ENCODE results near the gene CACNA2D1. TPM values are rescaled to one million over a fixed set of nuclear protein-coding genes. Genes with fewer than 3 reads are reported as not detected.

Gene CACNA2D1
- total and polyA plus RNA-seq, 12 donors = 10.5 to 60.9 (median 35.9) TPM

DNA sequence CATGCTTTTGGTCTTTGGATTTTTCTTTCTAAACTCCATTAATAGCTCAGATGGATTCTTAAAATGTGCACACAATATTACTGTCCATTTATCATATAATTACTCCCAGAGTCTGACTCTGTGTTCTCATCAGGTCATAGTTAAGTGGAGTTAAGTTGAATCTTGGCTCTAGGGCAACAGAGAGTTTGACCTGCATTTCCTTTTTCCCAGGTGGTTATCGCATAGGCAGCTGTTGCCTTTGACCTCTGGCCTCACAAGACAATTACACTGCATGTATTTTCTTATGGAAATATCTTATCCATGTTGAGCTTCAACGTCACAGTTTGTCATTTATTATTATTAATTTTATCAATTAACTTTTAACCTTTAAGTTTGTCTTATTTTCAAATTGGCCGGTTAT, 436.3 kb downstream of the CACNA2D1 start:
- Histone ChIP-seq H3K9me3 (replicated peaks in 1 of 3) (no peaks in the 10 kb centered on the region), H3K27me3 (no peaks in the 10 kb centered on the region), H3K4me3 (no peak overlapping the region), H3K27ac (no peak overlapping the region), H3K4me1 (replicated peaks in 1 of 2) (peaks cover 3 to 10% of the 10 kb centered on the region in 2 donors), H3K36me3 (replicated peaks in 1 of 2) (peaks cover 0 to 4% of the 10 kb centered on the region in 2 donors)
- 37 to 44% (median 42%) methylated on average over 3 of the region's 3 CpGs for WGBS, 4 donors
- peak in 2 of 7 donors; percentile 10 to 29 for DNase-seq
- intact Hi-C loops (cut with DNase I) = no loop called here
- TF ChIP-seq, protein P1, sequence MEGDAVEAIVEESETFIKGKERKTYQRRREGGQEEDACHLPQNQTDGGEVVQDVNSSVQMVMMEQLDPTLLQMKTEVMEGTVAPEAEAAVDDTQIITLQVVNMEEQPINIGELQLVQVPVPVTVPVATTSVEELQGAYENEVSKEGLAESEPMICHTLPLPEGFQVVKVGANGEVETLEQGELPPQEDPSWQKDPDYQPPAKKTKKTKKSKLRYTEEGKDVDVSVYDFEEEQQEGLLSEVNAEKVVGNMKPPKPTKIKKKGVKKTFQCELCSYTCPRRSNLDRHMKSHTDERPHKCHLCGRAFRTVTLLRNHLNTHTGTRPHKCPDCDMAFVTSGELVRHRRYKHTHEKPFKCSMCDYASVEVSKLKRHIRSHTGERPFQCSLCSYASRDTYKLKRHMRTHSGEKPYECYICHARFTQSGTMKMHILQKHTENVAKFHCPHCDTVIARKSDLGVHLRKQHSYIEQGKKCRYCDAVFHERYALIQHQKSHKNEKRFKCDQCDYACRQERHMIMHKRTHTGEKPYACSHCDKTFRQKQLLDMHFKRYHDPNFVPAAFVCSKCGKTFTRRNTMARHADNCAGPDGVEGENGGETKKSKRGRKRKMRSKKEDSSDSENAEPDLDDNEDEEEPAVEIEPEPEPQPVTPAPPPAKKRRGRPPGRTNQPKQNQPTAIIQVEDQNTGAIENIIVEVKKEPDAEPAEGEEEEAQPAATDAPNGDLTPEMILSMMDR (IDR thresholded peaks at IDR 0.05) = no peak
- no peak for TF ChIP-seq POLR2A (IDR thresholded peaks at IDR 0.05)

DNA sequence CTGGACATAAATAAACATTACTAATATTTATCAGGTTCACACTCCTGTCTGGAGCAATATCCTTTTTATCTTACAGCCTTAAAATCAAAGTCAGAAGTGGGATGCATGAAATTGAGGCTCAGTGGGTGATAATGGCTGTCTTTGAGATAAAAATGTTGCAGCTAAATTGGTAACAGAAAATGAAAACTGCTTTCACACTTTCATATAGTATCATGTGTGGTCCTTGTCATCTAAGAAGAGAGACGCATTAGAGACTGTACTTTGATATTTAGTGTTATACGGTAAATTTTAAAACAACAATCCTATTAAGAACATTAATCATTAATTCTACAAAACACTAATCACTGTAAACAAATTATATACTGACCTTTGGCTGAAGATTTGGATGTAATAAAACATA, 438.5 kb downstream of the CACNA2D1 start:
- WGBS, 4 donors = 86 to 97% (median 96%) methylated on average over 2 of the region's 2 CpGs
- no peaks in the 10 kb centered on the region for H3K36me3 ChIP-seq (replicated peaks in 1 of 2)
- H3K9me3 ChIP-seq (replicated peaks in 1 of 3) = no peaks in the 10 kb centered on the region
- peaks cover 3 to 10% of the 10 kb centered on the region in 2 donors for H3K4me1 ChIP-seq (replicated peaks in 1 of 2)
- H3K27ac ChIP-seq = no peak overlapping the region
- intact Hi-C loops (cut with DNase I) = no loop called here
- DNase-seq = no peak
- no peak overlapping the region for H3K4me3 ChIP-seq
- no peaks in the 10 kb centered on the region for H3K27me3 ChIP-seq
- no peak for TF ChIP-seq POLR2A (IDR thresholded peaks at IDR 0.05)
- TF ChIP-seq, protein P1 (IDR thresholded peaks at IDR 0.05) = no peak

DNA sequence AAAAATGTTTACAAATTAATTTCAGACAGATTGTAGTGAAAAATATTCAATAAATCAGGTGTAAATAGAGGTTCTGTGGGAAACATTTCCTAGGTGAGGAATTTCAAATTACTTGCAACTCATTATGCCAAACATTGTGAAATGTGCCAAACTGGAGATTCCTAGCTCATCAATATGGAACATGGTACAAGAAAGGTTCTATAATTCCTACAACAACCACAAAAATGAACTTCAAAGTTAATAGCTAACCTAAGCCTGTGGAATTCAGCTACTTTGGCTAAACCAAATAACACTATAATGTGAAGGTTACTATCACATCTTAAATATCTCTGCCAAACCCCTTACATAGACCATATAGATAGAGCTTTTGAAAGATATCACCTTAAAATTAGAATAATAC, 450.4 kb downstream of the CACNA2D1 start:
- Histone ChIP-seq H3K36me3 (replicated peaks in 1 of 2) (no peaks in the 10 kb centered on the region), H3K9me3 (replicated peaks in 1 of 3) (no peaks in the 10 kb centered on the region), H3K4me1 (replicated peaks in 1 of 2) (no peaks in the 10 kb centered on the region), H3K4me3 (no peak overlapping the region), H3K27ac (no peak overlapping the region), H3K27me3 (no peaks in the 10 kb centered on the region)
- intact Hi-C loops (cut with DNase I) = no loop called here
- no peak for DNase-seq
- no peak for TF ChIP-seq POLR2A (IDR thresholded peaks at IDR 0.05)
- TF ChIP-seq, protein P1 (IDR thresholded peaks at IDR 0.05) = no peak

DNA sequence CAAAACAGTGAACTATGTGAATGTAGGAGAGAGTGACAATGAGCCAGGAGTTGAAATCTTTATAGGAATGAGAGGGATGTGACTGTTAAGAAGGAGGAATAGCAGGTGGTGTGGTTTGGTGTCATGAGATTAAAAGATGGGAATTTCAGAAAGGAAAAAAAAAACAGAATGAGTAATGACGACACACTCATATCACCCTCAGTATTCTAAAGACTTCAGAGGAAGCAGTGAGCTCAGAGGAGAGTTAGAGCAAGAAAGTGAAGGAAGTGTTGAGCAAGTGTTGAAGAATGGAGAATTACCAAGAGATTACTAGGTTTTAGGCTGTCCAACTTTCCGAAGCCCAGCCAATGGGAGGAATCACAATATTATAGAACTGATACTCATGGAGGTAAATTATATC, 453.2 kb downstream of the CACNA2D1 start:
- no peak overlapping the region for H3K27ac ChIP-seq
- no peaks in the 10 kb centered on the region for H3K36me3 ChIP-seq (replicated peaks in 1 of 2)
- H3K27me3 ChIP-seq = no peaks in the 10 kb centered on the region
- no peaks in the 10 kb centered on the region for H3K4me1 ChIP-seq (replicated peaks in 1 of 2)
- DNase-seq = no peak
- WGBS, 4 donors = 88 to 95% (median 88%) methylated on average over 2 of the region's 2 CpGs
- no peaks in the 10 kb centered on the region for H3K9me3 ChIP-seq (replicated peaks in 1 of 3)
- no peak for TF ChIP-seq POLR2A (IDR thresholded peaks at IDR 0.05)
- TF ChIP-seq, protein P1 (IDR thresholded peaks at IDR 0.05) = no peak
- H3K4me3 ChIP-seq = no peak overlapping the region
- intact Hi-C loops (cut with DNase I) = no loop called here
